H1 (cell line): ENCODE measurements around the gene DELE1. TPM values are rescaled to one million over a fixed set of nuclear protein-coding genes. Genes with fewer than 3 reads are reported as not detected.

Experiments used
- CTCF ChIA-PET: fragments of 300-600 bp; sonication (Branson Sonifier 250); formaldehyde crosslinking; loops from one replicate; lab custom pipeline; 2021; ENCODE audit not compliant: partially characterized antibody; lab: Charles Lee
- POLR2A ChIA-PET: fragments of 300-600 bp; sonication (Branson Sonifier 250); formaldehyde crosslinking; loops from one replicate; lab custom pipeline; 2021; ENCODE audit warnings: inconsistent platforms; ENCODE audit not compliant: partially characterized antibody; lab: Charles Lee
- DNase-seq, 2 experiments: peaks; one replicate each; pipeline versions ENCODE4 v3.0.0 to v3.0.0-alpha.2; 2010 to 2022; ENCODE audit warnings: low spot score in 2 of 2, low read depth in 1 of 2, mixed read lengths in 1 of 2
- FAIRE-seq: peaks from 2 replicates; lab custom pipeline; 2011; peaks lifted over from hg19 to GRCh38; lab: Jason Lieb, UNC
- H2AFZ ChIP-seq: 2 replicates; pipeline ENCODE4 v1.8.1; 2012; ENCODE audit warnings: low read length, inconsistent platforms
- H2AK5ac ChIP-seq: 2 replicates; pipeline ENCODE4 v1.6.1; 2013; ENCODE audit warnings: low read depth, low read length
- H2BK120ac ChIP-seq: replicated peaks from 2 replicates; pipeline ENCODE3; 2013; ENCODE audit warnings: low read depth, low read length, inconsistent platforms
- H2BK12ac ChIP-seq: 2 replicates; pipeline ENCODE4 v1.6.1; 2013; ENCODE audit warnings: low read depth, low read length
- H2BK15ac ChIP-seq: 2 replicates; pipeline ENCODE4 v1.6.1; 2013; ENCODE audit warnings: low read length
- H2BK20ac ChIP-seq: 2 replicates; pipeline ENCODE4 v1.6.1; 2013; ENCODE audit warnings: low read length
- H2BK5ac ChIP-seq: 2 replicates; pipeline ENCODE4 v1.6.1; 2013; ENCODE audit warnings: low read depth, low read length
- H3K14ac ChIP-seq: 2 replicates; pipeline ENCODE4 v1.6.1; 2013; ENCODE audit warnings: inconsistent platforms; ENCODE audit not compliant: insufficient read length
- H3K18ac ChIP-seq: 2 replicates; pipeline ENCODE4 v1.6.1; 2013; ENCODE audit warnings: low read length; ENCODE audit errors: extremely low read depth
- H3K23ac ChIP-seq: 2 replicates; pipeline ENCODE4 v1.6.1; 2013; ENCODE audit warnings: inconsistent platforms; ENCODE audit not compliant: insufficient read length
- H3K23me2 ChIP-seq: 2 replicates; pipeline ENCODE4 v1.6.1; 2013; ENCODE audit warnings: low read depth, low read length
- H3K27ac ChIP-seq: 2 replicates; pipeline ENCODE4 v1.6.1; 2011; ENCODE audit warnings: low read depth, low read length, inconsistent platforms
- H3K27me3 ChIP-seq, 4 experiments: replicated peaks in 1 of 4; 1 replicate in 1 of 4; 2 replicates in 3 of 4; pipeline versions ENCODE4 v1.6.1 to v1.8.1; 2011 to 2013; ENCODE audit warnings: low read length in 3 of 4, mild to moderate bottlenecking in 3 of 4, inconsistent platforms in 2 of 4, mixed read lengths in 2 of 4, moderate library complexity in 1 of 4; ENCODE audit not compliant: control insufficient read depth in 3 of 4, insufficient read depth in 3 of 4; ENCODE audit errors: extremely low read depth in 1 of 4
- H3K36me3 ChIP-seq, 4 experiments: 2 replicates each; pipeline versions ENCODE4 v1.6.1 to v1.8.1; 2011 to 2013; ENCODE audit warnings: mild to moderate bottlenecking in 4 of 4, low read length in 3 of 4, moderate library complexity in 2 of 4, control low read depth in 1 of 4, inconsistent platforms in 1 of 4; ENCODE audit not compliant: insufficient read depth in 4 of 4, control insufficient read depth in 2 of 4
- H3K4ac ChIP-seq: replicated peaks from 2 replicates; pipeline ENCODE3; 2013; ENCODE audit warnings: low read length, low read depth, mixed read lengths, inconsistent platforms; ENCODE audit not compliant: insufficient read length
- H3K4me1 ChIP-seq, 4 experiments: replicated peaks in 1 of 4; 1 replicate in 1 of 4; 2 replicates in 3 of 4; pipeline versions ENCODE4 v1.6.1 to v1.8.1; 2011 to 2013; ENCODE audit warnings: low read length in 3 of 4, inconsistent platforms in 2 of 4, mixed read lengths in 1 of 4; ENCODE audit not compliant: insufficient read depth in 4 of 4, control insufficient read depth in 3 of 4
- H3K4me2 ChIP-seq, 2 experiments: 2 replicates each; pipeline versions ENCODE4 v1.6.1 to v1.8.1; 2011 to 2013; ENCODE audit warnings: low read depth in 2 of 2, low read length in 2 of 2, control low read depth in 1 of 2, inconsistent platforms in 1 of 2, mild to moderate bottlenecking in 1 of 2; ENCODE audit not compliant: insufficient read depth in 1 of 2
- H3K4me3 ChIP-seq, 4 experiments: fragments of 200-600, 300-600 bp in 1 of 4; sonication (generic), shearing (Covaris generic), sonication (Bioruptor Twin) in 1 of 4; 2 replicates each; pipeline versions ENCODE4 v1.5.1 to v1.8.1; 2011 to 2016; ENCODE audit warnings: low read length in 4 of 4, low read depth in 3 of 4, control low read depth in 2 of 4, inconsistent platforms in 2 of 4, mild to moderate bottlenecking in 2 of 4, mixed read lengths in 1 of 4, moderate library complexity in 1 of 4; ENCODE audit not compliant: insufficient read depth in 2 of 4; ENCODE audit errors: extremely low read depth in 1 of 4
- H3K56ac ChIP-seq: replicated peaks from 2 replicates; pipeline ENCODE3; 2013; ENCODE audit warnings: low read depth, mild to moderate bottlenecking, mixed read lengths, low read length, inconsistent platforms; ENCODE audit not compliant: insufficient read length
- H3K79me1 ChIP-seq: 2 replicates; pipeline ENCODE4 v1.6.1; 2013; ENCODE audit warnings: low read depth, low read length, control low read depth
- H3K79me2 ChIP-seq, 2 experiments: 2 replicates each; pipeline versions ENCODE4 v1.6.1 to v1.8.1; 2012 to 2013; ENCODE audit warnings: low read length in 2 of 2, mild to moderate bottlenecking in 2 of 2, inconsistent platforms in 1 of 2; ENCODE audit not compliant: insufficient read depth in 2 of 2, control insufficient read depth in 1 of 2
- H3K9ac ChIP-seq, 4 experiments: replicated peaks in 1 of 4; 1 replicate in 1 of 4; 2 replicates in 3 of 4; pipeline versions ENCODE4 v1.6.1 to v1.8.1; 2011 to 2013; ENCODE audit warnings: low read depth in 3 of 4, low read length in 3 of 4, control low read depth in 2 of 4, mild to moderate bottlenecking in 2 of 4, moderate library complexity in 2 of 4, inconsistent platforms in 1 of 4; ENCODE audit errors: extremely low read depth in 1 of 4
- H3K9me3 ChIP-seq, 2 experiments: 2 replicates each; pipeline versions ENCODE4 v1.6.1 to v1.8.1; 2012 to 2013; ENCODE audit warnings: mild to moderate bottlenecking in 2 of 2, moderate library complexity in 2 of 2, control low read depth in 1 of 2, inconsistent platforms in 1 of 2, low read depth in 1 of 2, low read length in 1 of 2, mixed read lengths in 1 of 2; ENCODE audit not compliant: insufficient read depth in 2 of 2
- H4K20me1 ChIP-seq, 2 experiments: replicated peaks in 1 of 2; 2 replicates each; pipeline versions ENCODE3 to v1.8.1; 2011 to 2013; ENCODE audit warnings: inconsistent platforms in 2 of 2, low read length in 2 of 2, mild to moderate bottlenecking in 1 of 2; ENCODE audit not compliant: insufficient read depth in 2 of 2, control insufficient read depth in 1 of 2
- H4K5ac ChIP-seq: 2 replicates; pipeline ENCODE4 v1.6.1; 2013; ENCODE audit warnings: low read length, low read depth, mixed read lengths, inconsistent platforms; ENCODE audit not compliant: insufficient read length
- H4K8ac ChIP-seq: 2 replicates; pipeline ENCODE4 v1.8.0; 2013; ENCODE audit warnings: mild to moderate bottlenecking, moderate library complexity, low read length, inconsistent platforms; ENCODE audit not compliant: insufficient read depth; ENCODE audit errors: extremely low read depth
- H4K91ac ChIP-seq: replicated peaks from 2 replicates; pipeline ENCODE3; 2013; ENCODE audit warnings: low read length, mixed read lengths, inconsistent platforms; ENCODE audit not compliant: insufficient read length
- BACH1 ChIP-seq: IDR thresholded peaks from 2 replicates; pipeline ENCODE4 v1.6.1; 2012; ENCODE audit warnings: low read length, improper control_type of control experiment
- CBX8 ChIP-seq: fragments of 300-800, 300-1000 bp; sonication (generic); IDR thresholded peaks from 2 replicates; pipeline ENCODE4 v1.7.1; 2016; ENCODE audit warnings: low read depth, low read length, borderline replicate concordance
- CEBPB ChIP-seq: IDR thresholded peaks from 2 replicates; pipeline ENCODE4 v1.6.1; 2012; ENCODE audit warnings: low read depth, low read length
- CTBP2 ChIP-seq: IDR thresholded peaks from 2 replicates; pipeline ENCODE4 v1.7.0; 2011; ENCODE audit warnings: borderline replicate concordance, mild to moderate bottlenecking, moderate library complexity, mixed read lengths, low read length; ENCODE audit not compliant: insufficient read depth, insufficient read length
- HDAC6 ChIP-seq: IDR thresholded peaks from one replicate; pipeline ENCODE4 v1.7.1; 2012; ENCODE audit warnings: low read depth, mild to moderate bottlenecking, inconsistent platforms, low read length, moderate library complexity
- KDM4A ChIP-seq: IDR thresholded peaks from one replicate; pipeline ENCODE4 v1.7.1; 2012; ENCODE audit warnings: low read depth, mild to moderate bottlenecking, moderate library complexity, low read length, inconsistent platforms; ENCODE audit not compliant: severe bottlenecking
- NANOG ChIP-seq: IDR thresholded peaks from 2 replicates; pipeline ENCODE4 v1.6.1; 2011; ENCODE audit warnings: low read length, low read depth, mild to moderate bottlenecking, inconsistent platforms; ENCODE audit not compliant: insufficient read depth, poor library complexity, severe bottlenecking
- NRF1 ChIP-seq: IDR thresholded peaks from 2 replicates; pipeline ENCODE4 v1.6.1; 2011; ENCODE audit warnings: mild to moderate bottlenecking, low read depth, low read length, improper control_type of control experiment
- SIN3A ChIP-seq, 2 experiments: IDR thresholded peaks in 1 of 2; conservative IDR thresholded peaks in 1 of 2; 2 replicates each; pipeline ENCODE4 v1.6.1; 2011 to 2012; ENCODE audit warnings: low read length in 2 of 2, improper control_type of control experiment in 1 of 2, low read depth in 1 of 2, mild to moderate bottlenecking in 1 of 2
- TEAD4 ChIP-seq: IDR thresholded peaks from 2 replicates; pipeline ENCODE4 v1.6.1; 2012; ENCODE audit warnings: low read depth, low read length, inconsistent platforms, mixed read lengths
- WGBS, 2 experiments: shearing (Covaris generic) in 1 of 2; methylation state at CpG; one replicate each; pipeline versions ENCODE4 v1.1.6 to v1.1.7; 2013 to 2015; ENCODE audit warnings: low lambda C conversion rate in 2 of 2, mixed read lengths in 2 of 2, inconsistent platforms in 1 of 2, low coverage in 1 of 2, missing lambda C conversion rate in 1 of 2; ENCODE audit not compliant: insufficient replicate concordance in 2 of 2, insufficient coverage in 1 of 2, insufficient read length in 1 of 2; ENCODE audit errors: extremely low coverage in 1 of 2, missing lambda C conversion rate in 1 of 2; 5-methylcytosine and 5-hydroxymethylcytosine counted together
- polyA plus RNA-seq, 7 experiments: library from polyadenylated mRNA; depleted of rRNA in 3 of 7; stranded (reverse) in 5 of 7; unstranded in 2 of 7; fragments of >200 nt in 5 of 7; fragments of 200-250 nt in 2 of 7; gene quantifications; 1 replicate in 5 of 7; 2 replicates in 1 of 7; 4 replicates in 1 of 7; pipeline versions ENCODE4 v1.2.1 to v1.2.3, GENCODE V29; 2011 to 2013; ENCODE audit warnings: missing spikeins in 2 of 7, mixed read lengths in 2 of 7
- total RNA-seq: library from RNA; stranded (reverse); fragmentation: NEBNext Ultra II Directional; extraction: Animal tissue kit (Norgen Biotek cat#: 25700); gene quantifications from 2 replicates; pipeline ENCODE4 v1.2.1, GENCODE V29; 2021
- TF ChIP-seq, protein P1 (sequence below): IDR thresholded peaks from 2 replicates; pipeline ENCODE4 v1.6.1; 2011; ENCODE audit warnings: low read length, improper control_type of control experiment

The DELE1 gene
- total and polyA plus RNA-seq, 2 of the 8 experiments (the other 6 are each of a cell fraction or from before 2014, with no cell fraction given) = 61.4 to 114 TPM

DNA sequence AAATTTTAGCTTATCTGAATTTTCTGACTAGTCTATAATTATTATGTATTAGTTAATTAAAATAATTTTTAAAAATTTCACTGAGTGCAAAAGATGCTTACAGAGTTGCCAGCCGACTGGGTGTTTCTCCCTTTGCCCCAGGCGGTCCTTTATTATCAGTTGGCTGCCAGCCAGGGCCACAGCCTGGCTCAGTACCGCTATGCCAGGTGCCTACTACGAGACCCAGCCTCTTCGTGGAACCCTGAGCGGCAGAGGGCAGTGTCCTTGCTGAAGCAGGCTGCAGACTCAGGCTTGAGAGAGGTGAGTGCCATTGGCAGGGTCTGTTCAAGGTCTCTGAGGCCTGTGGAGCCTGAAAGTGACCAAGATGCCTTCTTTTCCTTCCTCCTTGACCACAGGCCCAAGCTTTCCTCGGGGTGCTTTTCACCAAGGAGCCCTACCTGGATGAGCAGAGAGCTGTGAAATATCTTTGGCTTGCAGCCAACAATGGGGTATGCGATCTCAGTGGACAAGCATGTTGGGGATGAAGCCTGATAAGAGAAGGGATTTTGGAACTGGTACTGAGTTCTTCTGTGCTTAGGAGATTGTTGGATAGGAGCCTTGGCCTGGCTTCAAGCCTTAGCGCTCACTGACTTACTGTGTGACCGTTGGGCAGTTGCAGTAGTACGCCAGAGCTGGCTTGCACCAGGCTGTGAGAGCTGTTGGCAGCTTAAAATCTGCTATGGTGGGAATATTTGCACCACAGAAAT lies 10.6 kb downstream of the DELE1 start:
- no peak for FAIRE-seq
- peaks cover 26 to 79% (median 74%) of the 10 kb centered on the region in 4 experiments for H3K36me3 ChIP-seq
- no peaks in the 10 kb centered on the region for H3K23me2 ChIP-seq
- H2BK12ac ChIP-seq = no peak overlapping the region
- no peaks in the 10 kb centered on the region for H3K9me3 ChIP-seq
- H3K14ac ChIP-seq = no peak overlapping the region
- CTCF ChIA-PET = interaction anchor here (0.6 to 20.8 kb wide), 5 partner anchors 12 to 242 kb away, joined by 3 to 324 read pairs (median 4); partner anchors contain the start of gene PCDH12
- H3K56ac ChIP-seq = no peak overlapping the region
- POLR2A ChIA-PET = interaction anchor here (1.0 to 4.7 kb wide), 3 partner anchors 10 to 13 kb away, joined by 3 to 32 read pairs (median 4); partner anchors contain the start of gene DELE1
- no peaks in the 10 kb centered on the region for H3K27me3 ChIP-seq
- H2BK5ac ChIP-seq = no peak overlapping the region
- H4K91ac ChIP-seq = no peak overlapping the region
- no peak overlapping the region for H3K9ac ChIP-seq
- no peak overlapping the region for H4K8ac ChIP-seq
- H4K20me1 ChIP-seq = peaks cover 0 to 5% of the 10 kb centered on the region in 2 experiments
- no peak overlapping the region for H3K18ac ChIP-seq
- H2AK5ac ChIP-seq = no peak overlapping the region
- no peak overlapping the region for H3K27ac ChIP-seq
- no peak overlapping the region for H3K4ac ChIP-seq
- no peak overlapping the region for H2BK15ac ChIP-seq
- no peak overlapping the region for H2BK20ac ChIP-seq
- no peak for DNase-seq
- no peak overlapping the region for H3K4me3 ChIP-seq
- no peaks in the 10 kb centered on the region for H3K79me1 ChIP-seq
- H4K5ac ChIP-seq = no peak overlapping the region
- no peak overlapping the region for H2BK120ac ChIP-seq
- 95% methylated on average over 11 of the region's 11 CpGs; no CpG with 5 or more reads in 1 of the 2 experiments for WGBS, 2 experiments
- no peak overlapping the region for H3K23ac ChIP-seq
- no peak overlapping the region for H2AFZ ChIP-seq
- no peaks in the 10 kb centered on the region for H3K79me2 ChIP-seq
- H3K4me1 ChIP-seq = no peaks in the 10 kb centered on the region
- H3K4me2 ChIP-seq = no peak overlapping the region
- TF ChIP-seq KDM4A (no peak), SIN3A (conservative IDR thresholded peaks at IDR 0.05 in 1 of 2, IDR thresholded peaks at IDR 0.05 in 1 of 2; ENCODE audit: low read depth in 1 of 2, low read length in 2 of 2) (no peak), CEBPB (no peak), NANOG (no peak), HDAC6 (no peak), TEAD4 (no peak), CBX8 (no peak), CTBP2 (no peak), BACH1 (no peak), NRF1 (no peak)
- TF ChIP-seq, protein P1, sequence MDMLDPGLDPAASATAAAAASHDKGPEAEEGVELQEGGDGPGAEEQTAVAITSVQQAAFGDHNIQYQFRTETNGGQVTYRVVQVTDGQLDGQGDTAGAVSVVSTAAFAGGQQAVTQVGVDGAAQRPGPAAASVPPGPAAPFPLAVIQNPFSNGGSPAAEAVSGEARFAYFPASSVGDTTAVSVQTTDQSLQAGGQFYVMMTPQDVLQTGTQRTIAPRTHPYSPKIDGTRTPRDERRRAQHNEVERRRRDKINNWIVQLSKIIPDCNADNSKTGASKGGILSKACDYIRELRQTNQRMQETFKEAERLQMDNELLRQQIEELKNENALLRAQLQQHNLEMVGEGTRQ = no peak
